Mucosa of gallbladder (tissue), 1 donor: Measurements from ENCODE around the gene TRPM2. TPM values are rescaled to one million over a fixed set of nuclear protein-coding genes. Genes with fewer than 3 reads are reported as not detected.

Experiments used
- DNase-seq: peaks from one replicate; pipeline ENCODE4 v3.0.0-alpha.2; 2020; ENCODE audit warnings: low spot score
- total RNA-seq: library from RNA; stranded (reverse); gene quantifications from one replicate; pipeline ENCODE4 v1.2.1, GENCODE V29; 2021
- donor health status: DM: no; HTN: no; CAD: no.

TRPM2 gene
- total RNA-seq, 1 donor from 2014 or later, result 13.8 TPM

GRCh38 chr21:44483288-44484237 lies 130.1 kb downstream of the TRPM2 start:
- no peak for DNase-seq

GRCh38 chr21:44484498-44485253 lies 131.3 kb downstream of the TRPM2 start:
- no peak for DNase-seq

GRCh38 chr21:44485254-44485793 lies 131.9 kb downstream of the TRPM2 start:
- peak; percentile 54 for DNase-seq

DNA sequence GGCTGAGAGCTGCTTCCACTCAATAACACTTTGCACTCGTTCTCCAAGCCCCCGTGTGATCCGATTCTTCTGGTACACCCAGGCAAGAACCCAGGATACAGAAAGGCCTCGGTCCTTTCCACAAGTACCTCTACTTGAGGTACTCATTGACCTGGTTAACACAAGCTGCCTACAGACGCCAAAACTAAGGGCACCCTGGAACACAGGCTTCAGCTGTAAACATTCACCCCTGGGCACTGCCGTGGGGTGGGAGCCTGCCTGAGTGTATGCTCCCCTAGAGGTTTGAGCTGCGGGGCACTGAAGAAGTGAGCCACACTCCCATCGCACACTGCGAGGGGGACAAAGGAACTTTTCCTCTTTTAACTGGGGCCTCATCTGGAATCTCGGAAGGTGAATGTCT lies 132.4 kb downstream of the TRPM2 start:
- no peak for DNase-seq

DNA sequence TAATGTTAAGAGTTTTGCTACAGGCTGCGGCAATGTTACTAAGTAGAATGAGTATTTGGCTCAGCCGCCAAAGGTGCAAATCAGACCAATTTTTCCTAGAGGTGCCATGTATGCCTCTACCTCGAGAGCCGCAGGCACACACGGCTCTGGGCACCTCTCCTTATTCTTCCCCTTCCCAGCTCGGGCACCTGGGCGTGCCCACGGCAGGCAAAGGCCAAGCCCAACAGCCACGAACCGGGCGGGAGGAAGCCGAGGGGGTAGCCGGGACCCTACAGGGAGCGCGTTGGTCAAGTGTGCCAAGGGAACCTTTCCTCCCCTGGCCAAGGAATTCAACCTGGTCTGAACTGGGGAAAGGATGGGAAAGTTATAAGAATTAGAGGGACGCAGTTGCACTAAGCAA lies 132.9 kb downstream of the TRPM2 start:
- DNase-seq, result no peak

DNA sequence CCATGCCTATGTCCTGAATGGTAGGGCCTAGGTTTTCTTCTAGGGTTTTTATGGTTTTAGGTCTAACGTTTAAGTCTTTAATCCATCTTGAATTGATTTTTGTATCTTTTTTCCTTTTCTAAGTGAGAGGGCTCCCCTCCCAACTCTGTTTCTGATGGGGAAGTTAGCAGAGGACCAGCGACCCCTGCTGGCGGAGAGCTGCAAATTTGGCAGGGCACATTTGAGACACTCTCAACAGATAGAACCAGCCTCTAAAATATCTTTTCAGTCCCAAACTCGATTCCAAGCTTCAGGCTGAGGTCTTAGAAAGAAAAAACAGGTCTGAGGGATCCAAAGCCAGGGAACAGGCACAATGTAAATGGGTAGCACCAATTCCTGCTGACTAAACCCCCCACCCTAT lies 134.4 kb downstream of the TRPM2 start:
- DNase-seq, result no peak

DNA sequence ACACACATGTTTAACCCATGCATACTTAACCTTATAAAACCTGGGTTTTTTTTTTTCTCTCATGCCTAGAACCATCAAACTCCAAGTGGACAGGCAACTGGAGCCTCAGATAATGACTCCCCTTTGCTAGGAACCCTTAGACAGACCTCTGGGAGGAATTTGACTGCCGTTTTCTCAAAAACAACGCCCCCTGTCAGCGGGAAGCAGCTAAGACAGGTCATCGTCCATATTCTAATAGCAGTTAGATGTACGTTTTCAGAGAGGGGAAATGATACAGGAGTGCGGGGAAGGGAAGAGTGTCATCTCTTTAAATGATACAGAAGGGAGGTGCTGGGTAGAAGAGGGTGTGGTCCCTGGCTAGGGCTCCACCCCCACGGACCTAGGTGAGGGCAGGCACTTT lies 136.5 kb downstream of the TRPM2 start:
- no peak for DNase-seq

DNA sequence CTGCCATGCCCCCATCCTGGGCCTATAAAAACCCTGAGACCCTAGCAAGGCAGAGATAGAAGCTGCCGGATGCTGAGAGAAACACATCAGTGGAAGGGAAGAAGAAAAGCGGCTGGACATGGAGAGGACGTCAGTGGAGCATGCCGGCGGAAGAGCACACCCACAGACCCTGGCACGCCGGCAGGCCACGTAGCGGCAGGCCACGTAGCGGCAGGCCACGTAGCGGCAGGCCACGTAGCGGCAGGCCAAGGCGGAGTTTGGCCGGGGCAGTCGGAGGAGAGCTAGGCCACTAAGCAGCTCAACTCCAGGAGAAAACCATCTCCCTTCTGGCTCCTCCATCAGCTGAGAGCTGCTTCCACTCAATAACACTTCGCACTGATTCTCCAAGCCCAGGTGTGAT lies 137.0 kb downstream of the TRPM2 start:
- no peak for DNase-seq

DNA sequence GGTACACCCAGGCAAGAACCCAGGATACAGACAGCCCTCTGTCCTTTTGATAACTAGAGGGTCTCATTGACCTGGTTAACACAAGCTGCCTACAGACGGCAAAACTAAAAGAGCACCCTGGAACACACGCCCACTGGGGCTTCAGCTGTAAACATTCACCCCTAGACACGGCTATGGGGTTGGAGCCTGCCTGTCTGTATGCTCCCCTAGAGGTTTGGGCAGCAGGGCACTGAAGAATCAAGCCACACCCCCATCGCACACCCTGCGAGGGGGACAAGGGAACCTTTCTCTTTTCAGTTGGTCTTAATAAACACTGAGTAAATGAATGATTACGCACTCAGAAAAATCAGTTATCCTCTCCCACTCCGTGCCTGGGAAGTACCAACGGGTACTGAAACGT lies 137.4 kb downstream of the TRPM2 start:
- DNase-seq, result no peak

Other genes starting within 250 kb of the TRPM2 start
- gene PWP2, start 246.2 kb upstream of the TRPM2 start, total RNA-seq, result 6.2 TPM
- gene GATD3, start 219.9 kb upstream of the TRPM2 start, total RNA-seq, result 10.1 TPM
- 8.6 TPM for gene ICOSLG, start 112.7 kb upstream of the TRPM2 start, total RNA-seq
- gene DNMT3L, start 91.7 kb upstream of the TRPM2 start, total RNA-seq, result not detected
- gene AIRE, start 67.7 kb upstream of the TRPM2 start, total RNA-seq, result 0.17 TPM
- gene PFKL, start 53.6 kb upstream of the TRPM2 start, total RNA-seq, result 319 TPM
- 24.7 TPM for gene CFAP410, start 14.2 kb upstream of the TRPM2 start, total RNA-seq
- 15.6 TPM for gene LRRC3, start 101.9 kb downstream of the TRPM2 start, total RNA-seq
- not detected for gene KRTAP10-1, start 186.6 kb downstream of the TRPM2 start, total RNA-seq
- gene KRTAP10-2, start 197.9 kb downstream of the TRPM2 start, total RNA-seq, result not detected
- not detected for gene KRTAP10-3, start 205.2 kb downstream of the TRPM2 start, total RNA-seq
- gene KRTAP10-4, start 220.1 kb downstream of the TRPM2 start, total RNA-seq, result not detected
- not detected for gene KRTAP10-5, start 227.0 kb downstream of the TRPM2 start, total RNA-seq
- gene KRTAP10-6, start 238.9 kb downstream of the TRPM2 start, total RNA-seq, result not detected
- gene KRTAP10-7, start 247.0 kb downstream of the TRPM2 start, total RNA-seq, result not detected